GM18861 (cell line): ENCODE data around the gene INSC.
"Not testable (repeated sequence)": the region's sequence is repeated elsewhere in the genome, so short reads cannot be mapped to it uniquely, and the experiment has no call there.

Experiments
- ATAC-seq: cut with Tn5 transposase; IDR thresholded peaks from one replicate; pipeline ENCODE4 v1.9.1; 2021; ENCODE audit not compliant: unreplicated experiment

The INSC gene

GRCh38 chr11:15114501-15115475, at the start of gene INSC:
Gene INSC (plus strand): TSS chr11:15114923. CDS start chr11:15149175, 34,252 bp downstream.
- ATAC-seq, result no peak

- ATAC-seq, result not testable (repeated sequence)
Measured at GRCh38 chr11:15069751-15070150, 45.0 kb upstream of the INSC start.

DNA sequence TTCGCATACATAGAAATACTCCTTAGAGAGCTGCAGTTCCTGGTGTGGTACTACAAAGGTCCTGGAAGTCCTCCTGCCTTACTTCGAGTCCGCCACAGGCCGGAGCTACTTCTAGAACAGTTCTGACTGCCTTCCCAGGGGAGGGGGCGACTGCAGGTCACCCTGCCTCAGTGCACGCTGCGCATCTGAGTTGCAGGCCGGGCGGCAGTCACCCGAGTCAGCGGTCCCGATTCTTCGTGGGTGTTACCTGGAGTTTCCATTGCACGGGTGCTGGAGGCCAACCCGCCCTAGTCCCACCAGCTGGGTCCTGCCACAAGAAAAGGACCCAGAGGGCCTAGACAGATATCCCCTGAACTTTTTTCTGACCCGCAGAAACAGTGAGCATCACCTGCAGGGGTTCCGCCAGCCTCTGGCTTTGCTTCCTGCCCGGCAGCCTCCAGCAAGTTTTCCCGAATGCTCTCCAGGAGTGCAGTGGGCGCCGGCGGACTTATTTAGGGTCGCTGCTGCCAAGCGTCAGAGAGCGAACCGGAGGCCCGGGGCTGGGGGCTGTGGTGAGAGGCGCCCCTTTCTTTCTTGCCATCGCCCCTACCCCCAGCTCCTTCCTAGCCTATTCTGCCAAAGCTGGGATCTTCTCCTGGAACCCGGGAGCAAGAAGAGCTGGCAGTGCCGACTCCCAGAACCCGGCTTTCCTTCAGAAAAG, 43.0 kb upstream of the INSC start:
- ATAC-seq, result no peak

- ATAC-seq, result no peak
Measured at GRCh38 chr11:15072551-15073143, 42.1 kb upstream of the INSC start.

- ATAC-seq, result no peak
Measured at GRCh38 chr11:15073361-15074205, 41.1 kb upstream of the INSC start, which contains the start of gene CALCB. Gene CALCB (plus strand): TSS chr11:15073593. CDS start chr11:15074719, 1,126 bp downstream.

- ATAC-seq, result peak; percentile 92
Measured at GRCh38 chr11:15074206-15075161, 40.2 kb upstream of the INSC start.

GRCh38 chr11:15075162-15075526, 39.6 kb upstream of the INSC start:
- ATAC-seq, result no peak

GRCh38 chr11:15091175-15091574, 23.5 kb upstream of the INSC start:
- ATAC-seq, result no peak

GRCh38 chr11:15091625-15092024, 23.1 kb upstream of the INSC start:
- no peak for ATAC-seq

DNA sequence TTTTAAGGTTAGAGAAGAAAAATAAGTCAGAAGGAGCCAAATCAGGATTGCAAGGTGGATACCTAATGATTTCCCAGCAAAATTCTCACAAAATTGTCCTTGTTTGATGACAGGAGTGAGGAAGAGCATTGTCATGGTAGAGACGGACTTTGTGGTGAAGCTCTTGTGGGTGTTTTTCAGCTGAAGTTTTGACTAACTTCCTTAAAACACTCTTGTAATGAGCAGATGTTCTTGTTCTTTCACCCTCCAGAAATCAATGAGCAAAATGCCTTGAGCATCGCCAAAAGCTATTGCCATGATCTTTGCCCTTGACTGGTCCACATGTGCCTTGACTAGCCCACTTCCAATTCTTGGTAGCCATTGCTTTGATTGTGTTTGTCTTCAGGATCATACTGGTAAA, 21.3 kb upstream of the INSC start:
- peak; percentile 79 for ATAC-seq

DNA sequence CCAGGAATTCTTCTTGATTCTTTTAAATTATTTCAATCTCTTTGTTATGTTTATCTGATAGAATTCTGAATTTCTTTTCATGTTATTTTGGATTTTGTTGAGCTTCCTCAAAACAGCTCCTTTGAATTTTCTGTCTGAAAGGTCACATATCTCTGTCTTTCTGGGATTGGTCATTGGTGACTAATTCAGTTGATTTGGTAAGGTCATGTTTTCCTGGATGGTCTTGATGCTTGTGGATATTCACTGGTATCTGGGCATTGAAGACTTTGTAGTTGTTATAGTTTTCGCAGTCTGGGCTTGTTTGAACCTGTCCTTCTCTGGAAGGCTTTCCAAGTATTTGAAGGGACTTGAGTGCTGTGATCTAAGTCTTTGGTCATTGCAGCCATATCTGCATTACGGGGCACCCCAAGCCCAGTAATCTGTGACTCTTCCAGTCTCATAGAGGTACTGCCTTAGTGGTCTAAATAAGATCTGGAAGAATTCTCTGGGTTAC, 18.9 kb upstream of the INSC start:
- ATAC-seq, result no peak

GRCh38 chr11:15097411-15097810, 17.3 kb upstream of the INSC start:
- ATAC-seq, result no peak

DNA sequence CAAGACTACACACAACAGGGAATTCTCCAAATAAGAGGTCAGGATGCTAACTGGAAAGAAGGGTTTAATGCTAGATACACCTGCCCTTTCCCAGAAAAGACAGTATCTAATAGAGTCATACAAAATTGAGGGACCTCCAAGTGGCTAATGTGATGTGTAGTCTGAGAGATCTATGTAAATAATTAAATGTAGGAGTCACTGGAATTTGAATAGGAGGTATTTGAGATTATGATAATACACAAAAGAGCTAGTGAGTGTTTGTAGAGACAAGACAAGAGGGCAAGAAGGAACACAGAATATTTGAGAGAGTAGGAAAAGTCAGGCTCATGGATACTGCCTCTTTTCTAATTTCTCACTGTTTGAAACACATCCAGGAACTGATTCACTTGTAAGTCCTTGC, 15.5 kb upstream of the INSC start:
- no peak for ATAC-seq

DNA sequence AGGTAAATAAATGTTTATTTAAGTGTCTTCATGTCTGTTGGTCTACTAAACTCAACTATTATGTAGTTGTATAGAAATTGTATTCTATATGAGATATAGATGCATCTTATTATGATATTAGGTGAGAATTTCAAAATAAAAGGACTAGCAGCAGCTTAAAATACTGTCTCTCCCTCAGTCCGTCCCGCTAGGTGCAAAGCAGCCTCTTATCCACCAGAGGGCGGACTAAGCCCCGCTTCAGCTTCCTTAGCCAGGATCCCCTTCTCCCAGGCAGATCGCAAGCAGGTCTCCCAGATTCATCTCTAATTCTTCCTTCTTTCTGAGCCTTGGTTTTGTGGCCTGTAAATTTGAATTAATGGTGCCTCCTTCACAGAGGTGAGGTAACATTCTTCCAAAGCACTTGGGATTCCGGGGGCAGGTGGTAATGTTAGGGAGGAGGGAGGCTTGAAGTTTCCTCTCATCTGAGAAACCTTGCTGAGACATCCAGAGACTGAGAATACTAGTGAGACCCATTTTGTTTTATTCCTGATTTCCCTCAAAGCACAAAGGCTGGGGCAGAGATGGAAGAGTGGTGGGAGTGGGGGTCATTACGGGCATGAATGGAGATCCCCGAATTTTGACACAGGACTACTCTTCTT, 13.5 kb upstream of the INSC start:
- peak; percentile 84 for ATAC-seq

DNA sequence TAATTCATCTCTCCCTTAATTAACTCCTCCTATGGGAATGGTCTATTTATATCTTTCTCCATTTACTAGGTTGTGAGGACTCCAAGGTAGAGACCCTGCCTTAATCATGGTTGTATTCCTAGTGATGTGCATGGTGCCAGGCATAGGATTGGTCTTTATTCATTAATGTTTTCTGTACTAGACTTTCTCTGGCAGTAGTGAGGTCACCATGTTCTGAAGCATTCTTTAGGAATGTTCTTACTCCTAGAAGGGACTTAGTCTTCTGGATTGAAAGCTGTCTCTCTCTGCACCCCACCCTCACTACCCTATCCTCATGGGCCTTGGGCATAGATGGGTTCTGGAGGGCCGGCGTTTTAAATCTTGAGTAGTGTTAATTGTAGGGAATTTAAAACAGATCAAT, 10.6 kb upstream of the INSC start:
- no peak for ATAC-seq

GRCh38 chr11:15106201-15106965, 8.3 kb upstream of the INSC start:
- no peak for ATAC-seq

GRCh38 chr11:15107730-15108515, 6.8 kb upstream of the INSC start:
- peak; percentile 51 for ATAC-seq
